GM12875 (cell line): ENCODE results near the gene SAPCD1.

ENCODE experiments used
- H3K4me3 ChIP-seq: one replicate; pipeline ENCODE4 v1.5.1; 2011; ENCODE audit warnings: low read depth, low read length, control low read depth
- TF ChIP-seq, protein P1 (sequence below): IDR thresholded peaks from 2 replicates; pipeline ENCODE4 v1.5.1; 2011; ENCODE audit warnings: low read depth, mild to moderate bottlenecking, control low read depth, inconsistent platforms, low read length, moderate library complexity, borderline replicate concordance; ENCODE audit not compliant: insufficient read depth

Gene SAPCD1

DNA sequence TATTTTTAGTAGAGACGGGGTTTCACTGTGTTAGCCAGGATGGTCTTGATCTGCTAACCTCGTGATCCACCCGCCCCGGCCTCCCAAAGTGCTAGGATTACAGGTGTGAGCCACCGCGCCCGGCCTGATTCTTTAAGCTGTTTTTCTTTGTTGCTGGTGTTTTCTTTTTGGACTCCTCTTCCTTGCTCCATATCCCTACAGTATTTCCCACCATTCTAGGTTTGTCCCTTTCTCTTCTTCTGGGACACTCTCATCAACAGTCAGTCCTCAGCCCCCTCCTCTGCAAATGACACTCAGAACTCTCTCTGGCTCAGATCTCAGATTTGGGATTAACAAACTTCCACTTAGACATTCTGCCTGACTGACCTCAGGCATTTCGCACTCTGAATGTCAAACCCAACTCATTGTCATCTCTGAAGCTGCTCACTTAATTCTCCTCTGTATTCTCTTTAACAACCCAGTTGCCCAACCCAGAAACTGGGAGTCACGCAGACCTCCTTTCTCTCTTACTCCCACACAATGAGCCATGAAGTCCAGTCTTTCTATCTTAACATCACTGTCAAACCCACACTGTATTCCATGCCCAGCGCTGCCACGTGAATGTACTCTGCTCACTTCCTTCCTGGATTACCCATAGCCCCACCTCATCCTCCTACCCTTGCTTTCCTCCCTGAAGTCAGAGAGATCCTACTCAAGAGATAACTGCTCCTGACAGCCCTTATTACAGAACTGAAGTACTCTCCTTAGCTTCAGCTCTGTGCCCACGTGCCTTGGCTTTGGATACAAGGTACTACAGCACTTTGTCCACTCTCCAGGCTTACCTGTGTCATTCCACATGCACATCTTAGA, 36.7 kb upstream of the SAPCD1 start:
- no peak overlapping the region for H3K4me3 ChIP-seq
- TF ChIP-seq, protein P1, sequence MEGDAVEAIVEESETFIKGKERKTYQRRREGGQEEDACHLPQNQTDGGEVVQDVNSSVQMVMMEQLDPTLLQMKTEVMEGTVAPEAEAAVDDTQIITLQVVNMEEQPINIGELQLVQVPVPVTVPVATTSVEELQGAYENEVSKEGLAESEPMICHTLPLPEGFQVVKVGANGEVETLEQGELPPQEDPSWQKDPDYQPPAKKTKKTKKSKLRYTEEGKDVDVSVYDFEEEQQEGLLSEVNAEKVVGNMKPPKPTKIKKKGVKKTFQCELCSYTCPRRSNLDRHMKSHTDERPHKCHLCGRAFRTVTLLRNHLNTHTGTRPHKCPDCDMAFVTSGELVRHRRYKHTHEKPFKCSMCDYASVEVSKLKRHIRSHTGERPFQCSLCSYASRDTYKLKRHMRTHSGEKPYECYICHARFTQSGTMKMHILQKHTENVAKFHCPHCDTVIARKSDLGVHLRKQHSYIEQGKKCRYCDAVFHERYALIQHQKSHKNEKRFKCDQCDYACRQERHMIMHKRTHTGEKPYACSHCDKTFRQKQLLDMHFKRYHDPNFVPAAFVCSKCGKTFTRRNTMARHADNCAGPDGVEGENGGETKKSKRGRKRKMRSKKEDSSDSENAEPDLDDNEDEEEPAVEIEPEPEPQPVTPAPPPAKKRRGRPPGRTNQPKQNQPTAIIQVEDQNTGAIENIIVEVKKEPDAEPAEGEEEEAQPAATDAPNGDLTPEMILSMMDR, result no peak

DNA sequence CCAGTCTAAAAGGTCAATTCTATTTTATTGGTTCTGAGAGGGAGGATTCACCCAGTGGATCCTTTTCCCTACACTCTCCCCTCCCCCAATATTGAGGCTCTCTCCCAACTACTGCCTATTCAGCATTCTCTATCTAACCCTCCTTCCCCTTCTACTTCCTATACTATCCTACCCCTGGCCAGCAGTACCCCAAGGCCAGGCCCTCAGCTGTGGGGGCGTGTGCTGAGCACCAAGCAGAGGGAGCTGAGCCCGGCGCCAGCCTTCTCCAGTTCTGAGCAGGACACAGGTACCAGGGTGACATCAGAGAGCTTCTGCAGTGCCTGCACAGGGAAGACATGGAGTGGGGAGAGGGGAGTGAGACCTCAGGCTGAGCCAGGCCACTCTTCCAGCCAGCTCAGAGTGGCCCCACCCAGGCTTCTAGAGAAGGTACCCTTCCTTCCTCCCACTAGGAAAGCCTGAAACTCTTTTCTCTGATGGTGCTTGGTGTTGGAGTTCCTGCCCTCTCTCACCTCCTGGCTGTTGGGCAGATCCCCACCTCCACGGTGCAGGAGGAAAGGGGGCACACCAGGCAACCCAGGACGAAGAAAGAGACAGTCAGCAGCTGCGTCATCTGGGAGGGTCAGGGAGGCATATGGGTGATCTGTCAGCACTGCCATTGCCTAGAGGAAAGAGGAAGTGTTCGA, 35.3 kb upstream of the SAPCD1 start:
- no peak overlapping the region for H3K4me3 ChIP-seq

DNA sequence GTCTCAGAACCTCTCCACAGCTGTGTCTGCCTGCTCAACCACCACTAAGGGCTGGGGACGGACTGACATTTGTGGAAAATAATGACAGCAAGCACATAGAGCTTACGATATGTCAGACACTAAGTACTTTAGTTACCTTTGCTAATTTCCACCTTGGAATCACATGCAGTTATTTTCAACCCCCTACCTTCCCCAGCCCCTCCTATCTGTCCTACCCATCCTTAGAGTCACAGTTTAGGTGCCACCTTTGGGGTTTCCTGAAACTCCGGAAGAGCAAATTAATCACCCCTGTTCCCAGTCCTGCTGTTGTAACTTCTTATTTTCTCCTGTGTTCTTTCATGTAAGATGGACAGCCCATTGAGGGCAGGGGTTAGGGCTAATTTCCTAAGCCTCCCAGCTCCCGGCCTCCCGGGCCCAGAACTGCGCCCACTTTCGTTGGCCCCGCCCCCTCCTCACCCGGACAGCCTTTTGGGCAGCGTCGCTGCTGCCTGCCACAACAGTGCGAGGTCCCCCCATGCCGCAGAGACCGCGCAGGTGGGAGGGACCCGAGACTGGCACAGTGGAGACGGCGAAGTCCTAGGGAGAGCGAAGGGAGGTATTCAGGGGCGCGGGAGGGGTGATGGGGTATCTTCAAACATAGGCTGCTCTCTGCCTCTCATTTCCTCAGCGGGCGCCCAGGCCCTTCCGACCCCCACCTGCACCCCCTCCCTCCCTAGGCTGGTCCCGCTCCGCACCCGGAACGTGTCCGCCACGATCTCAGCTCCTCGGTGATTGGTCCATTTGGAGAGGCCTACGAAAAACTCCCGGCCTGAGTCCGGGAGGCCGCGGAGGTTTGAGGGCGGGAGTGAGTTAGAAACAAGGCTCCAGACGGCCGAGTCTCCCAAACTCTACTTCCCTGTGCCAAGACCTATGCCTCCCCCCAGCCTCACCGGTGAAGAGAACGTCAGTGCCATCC, 34.5 kb upstream of the SAPCD1 start:
- H3K4me3 ChIP-seq, result no peak overlapping the region
- TF ChIP-seq, protein P1, result no peak

More for the DNA sequence above, 35.3 kb upstream of the SAPCD1 start:
- TF ChIP-seq, protein P1, result no peak

DNA sequence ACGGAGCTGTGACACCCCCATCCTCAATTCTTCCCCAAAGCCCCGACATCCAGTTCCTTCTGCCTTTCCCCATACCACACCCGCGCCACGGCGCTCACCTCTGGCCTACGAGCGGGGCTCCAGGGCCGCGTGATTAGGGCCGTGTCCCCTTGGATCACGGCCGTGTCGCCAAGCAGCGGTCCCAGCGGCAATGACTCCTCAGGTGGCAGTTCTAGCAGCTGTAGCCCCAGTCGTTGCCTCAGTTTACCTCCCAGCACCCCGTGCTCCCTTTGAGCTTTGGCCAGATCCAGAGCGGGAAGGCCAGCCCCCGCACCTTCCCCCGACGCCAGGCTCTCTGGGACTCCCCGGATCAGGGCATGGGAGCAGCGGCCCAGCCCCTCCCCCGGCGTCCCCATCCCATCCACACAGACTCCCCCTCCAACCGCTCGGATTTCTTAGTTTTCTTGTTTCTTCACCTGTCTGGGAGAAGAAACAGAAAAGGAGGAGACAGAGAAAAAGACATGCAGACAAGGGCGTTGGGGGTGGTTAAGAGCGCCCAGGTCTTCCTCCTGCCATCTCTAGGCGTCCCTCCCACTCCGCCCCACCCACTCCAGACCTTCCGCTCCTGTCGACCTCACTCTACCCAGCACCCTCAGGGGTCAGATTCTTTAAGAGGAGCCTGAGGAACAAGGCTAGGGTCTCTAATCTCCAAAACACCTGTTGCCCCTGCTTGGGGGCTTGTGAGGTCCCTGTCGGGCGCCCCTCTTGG, 33.5 kb upstream of the SAPCD1 start, which contains the start of gene DDAH2:
DDAH2 (minus strand) TSS at position 533 of the 748 bp plus-strand sequence; CDS start at position 395, 138 bp downstream.
- peak within 1 kb of the TSS; percentile 51 for H3K4me3 ChIP-seq
- TF ChIP-seq, protein P1, result peak; percentile 78

DNA sequence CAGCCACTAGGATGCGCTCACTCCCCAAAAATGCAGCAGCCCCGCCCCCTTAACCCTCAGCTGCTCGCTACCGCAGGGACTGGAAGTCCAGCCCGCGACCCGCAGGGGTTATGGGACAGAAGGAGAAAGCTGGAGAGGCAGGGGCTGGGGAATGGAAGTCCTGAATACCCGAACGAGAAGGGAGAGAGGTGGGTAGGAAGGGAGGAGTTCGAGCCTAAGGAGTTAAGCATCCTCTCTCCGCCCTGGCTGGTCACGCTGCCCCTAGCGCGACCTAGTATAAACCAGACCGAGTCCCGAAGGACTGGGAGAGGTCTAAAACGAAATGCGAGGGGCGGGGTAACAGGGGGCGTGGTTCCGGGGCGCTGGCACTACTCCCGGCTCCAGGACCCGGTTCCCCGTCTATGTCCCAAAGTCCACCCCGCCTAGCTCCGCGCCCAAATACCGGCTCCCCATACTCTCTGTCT, 32.9 kb upstream of the SAPCD1 start:
- TF ChIP-seq, protein P1, result no peak
- H3K4me3 ChIP-seq, result peak overlapping the region; percentile 51

DNA sequence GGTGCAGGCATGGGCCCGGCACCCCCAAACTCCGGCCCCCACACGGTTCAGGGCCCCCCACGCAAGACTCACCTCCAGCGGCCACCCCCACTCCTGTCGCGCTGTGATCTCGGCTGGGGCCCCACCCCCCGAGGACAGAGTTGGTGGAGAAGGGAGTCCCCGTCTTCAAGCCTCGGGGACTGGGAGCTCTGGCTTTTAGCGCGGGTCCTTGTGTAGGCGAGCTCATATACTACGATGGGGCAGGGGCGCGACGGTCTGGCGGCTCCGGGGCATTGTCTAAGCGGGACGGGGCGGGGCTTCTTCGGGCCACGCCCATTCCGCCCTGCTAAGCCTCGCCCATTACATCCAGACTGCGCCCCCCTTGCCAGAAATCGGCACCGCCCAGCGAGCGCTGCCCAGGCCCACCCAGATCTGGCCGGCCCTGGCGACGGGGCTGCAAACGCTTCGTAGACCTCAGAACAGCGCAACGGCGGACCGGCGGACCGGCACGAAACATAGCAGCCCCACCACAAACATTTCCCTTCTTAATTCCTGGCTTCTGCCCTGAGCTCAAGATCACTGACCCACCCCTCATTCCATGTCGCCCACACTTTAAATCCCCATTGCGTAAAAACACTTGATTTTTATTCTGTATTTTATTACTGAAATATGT, 32.4 kb upstream of the SAPCD1 start:
- H3K4me3 ChIP-seq, result peak overlapping the region; percentile 51
- TF ChIP-seq, protein P1, result no peak
